IMR-90 (cell line): Measurements from ENCODE around the gene GPC6. TPM values are rescaled to one million over a fixed set of nuclear protein-coding genes. Genes with fewer than 3 reads are reported as not detected.

Source experiments
- ATAC-seq: fragments of 200-7000 bp; cut with Tn5 transposase; 2 replicates; pipeline ENCODE4 v1.9.1; 2020; ENCODE audit warnings: low read depth, mild to moderate bottlenecking, moderate library complexity
- BruUV-seq: library from RNA; stranded (reverse); fragments of 400-500 nt; replicated peaks from 2 replicates; lab custom pipeline; 2021; lab: Mats Ljungman, UMichigan
- CTCF ChIA-PET: fragments of 300-600 bp; formaldehyde crosslinking; extraction: SDS; loops from one replicate; lab custom pipeline; 2021; ENCODE audit warnings: antibody characterized with exemption; lab: Yijun Ruan, JAX
- POLR2A ChIA-PET: fragments of 300-600 bp; sonication (Branson Sonifier 250); formaldehyde crosslinking; loops from one replicate; lab custom pipeline; 2022; ENCODE audit warnings: antibody characterized with exemption; ENCODE audit not compliant: unreplicated experiment; lab: Charles Lee
- DNase-seq: peaks from one replicate; pipeline ENCODE4 v3.0.0; 2013
- H2AFZ ChIP-seq: replicated peaks from 2 replicates; pipeline ENCODE3; 2013; ENCODE audit warnings: low read length, mild to moderate bottlenecking; ENCODE audit not compliant: poor library complexity
- H2AK5ac ChIP-seq: 2 replicates; pipeline ENCODE4 v1.6.1; 2013; ENCODE audit warnings: low read depth, low read length, inconsistent platforms
- H2AK9ac ChIP-seq: replicated peaks from 2 replicates; pipeline ENCODE3; 2013; ENCODE audit warnings: mild to moderate bottlenecking, low read depth, low read length, moderate library complexity; ENCODE audit not compliant: poor library complexity
- H2BK120ac ChIP-seq: 2 replicates; pipeline ENCODE4 v1.6.1; 2013; ENCODE audit warnings: low read depth, low read length, inconsistent platforms
- H2BK15ac ChIP-seq: 3 replicates; pipeline ENCODE4 v1.6.1; 2013; ENCODE audit warnings: low read depth, low read length, inconsistent platforms
- H2BK20ac ChIP-seq: 2 replicates; pipeline ENCODE4 v1.6.1; 2013; ENCODE audit warnings: low read depth, mild to moderate bottlenecking, inconsistent platforms, low read length, moderate library complexity
- H2BK5ac ChIP-seq: 2 replicates; pipeline ENCODE4 v1.6.1; 2013; ENCODE audit warnings: mild to moderate bottlenecking, low read depth, low read length, inconsistent platforms; ENCODE audit not compliant: poor library complexity, severe bottlenecking
- H3K14ac ChIP-seq: replicated peaks from 2 replicates; pipeline ENCODE4 v1.6.1; 2013; ENCODE audit warnings: low read depth, low read length, inconsistent platforms
- H3K18ac ChIP-seq: 2 replicates; pipeline ENCODE4 v1.6.1; 2013; ENCODE audit warnings: low read depth, low read length, control low read depth
- H3K23ac ChIP-seq: 2 replicates; pipeline ENCODE4 v1.6.1; 2013; ENCODE audit warnings: low read depth, low read length, inconsistent platforms
- H3K27ac ChIP-seq: 2 replicates; pipeline ENCODE4 v1.5.1; 2013; ENCODE audit warnings: mild to moderate bottlenecking, control low read depth, low read length; ENCODE audit not compliant: insufficient read depth
- H3K27me3 ChIP-seq: 2 replicates; pipeline ENCODE4 v1.6.1; 2013; ENCODE audit warnings: low read length; ENCODE audit not compliant: control insufficient read depth, insufficient read depth
- H3K36me3 ChIP-seq: 2 replicates; pipeline ENCODE4 v1.6.1; 2013; ENCODE audit warnings: low read length, mixed read lengths; ENCODE audit not compliant: control insufficient read depth, insufficient read depth
- H3K4ac ChIP-seq: 2 replicates; pipeline ENCODE4 v1.6.1; 2013; ENCODE audit warnings: low read depth, low read length, inconsistent platforms
- H3K4me1 ChIP-seq: 2 replicates; pipeline ENCODE4 v1.6.1; 2013; ENCODE audit warnings: low read length, mixed read lengths; ENCODE audit not compliant: control insufficient read depth, insufficient read depth
- H3K4me2 ChIP-seq: 2 replicates; pipeline ENCODE4 v1.6.1; 2013; ENCODE audit warnings: low read depth, mild to moderate bottlenecking, control low read depth, low read length, moderate library complexity
- H3K4me3 ChIP-seq: 2 replicates; pipeline ENCODE4 v1.5.1; 2013; ENCODE audit warnings: low read depth, mild to moderate bottlenecking, control low read depth, low read length, moderate library complexity; ENCODE audit not compliant: insufficient read depth
- H3K56ac ChIP-seq: 2 replicates; pipeline ENCODE4 v1.6.1; 2013; ENCODE audit warnings: low read length, inconsistent platforms; ENCODE audit not compliant: insufficient read depth; ENCODE audit errors: extremely low read depth
- H3K79me1 ChIP-seq, 2 experiments: 2 replicates each; pipeline ENCODE4 v1.6.1; 2013; ENCODE audit warnings: low read length in 2 of 2, inconsistent platforms in 1 of 2, low read depth in 1 of 2
- H3K9ac ChIP-seq: 2 replicates; pipeline ENCODE4 v1.6.1; 2013; ENCODE audit warnings: low read depth, low read length, control low read depth
- H3K9me1 ChIP-seq: 2 replicates; pipeline ENCODE4 v1.6.1; 2013; ENCODE audit warnings: low read length, inconsistent platforms; ENCODE audit not compliant: insufficient read depth
- H3K9me3 ChIP-seq: 2 replicates; pipeline ENCODE4 v1.6.1; 2013; ENCODE audit warnings: low read length; ENCODE audit not compliant: control insufficient read depth, insufficient read depth
- H4K20me1 ChIP-seq: 2 replicates; pipeline ENCODE4 v1.6.1; 2013; ENCODE audit warnings: low read length, inconsistent platforms; ENCODE audit not compliant: insufficient read depth
- H4K5ac ChIP-seq: 2 replicates; pipeline ENCODE4 v1.6.1; 2013; ENCODE audit warnings: mild to moderate bottlenecking, low read depth, low read length, control low read depth
- H4K8ac ChIP-seq, 2 experiments: 2 replicates each; pipeline ENCODE4 v1.6.1; 2013; ENCODE audit warnings: low read depth in 2 of 2, low read length in 2 of 2, control low read depth in 1 of 2, inconsistent platforms in 1 of 2
- H4K91ac ChIP-seq: 2 replicates; pipeline ENCODE4 v1.6.1; 2013; ENCODE audit warnings: low read depth, low read length, inconsistent platforms; ENCODE audit not compliant: insufficient read depth
- CEBPB ChIP-seq: IDR thresholded peaks from 2 replicates; pipeline ENCODE4 v1.6.1; 2012; ENCODE audit warnings: low read depth, low read length, improper control_type of control experiment
- ELK1 ChIP-seq: fragments of 150-350 bp; IDR thresholded peaks from 2 replicates; pipeline ENCODE4 v1.6.1; 2016; ENCODE audit warnings: low read depth, mild to moderate bottlenecking, low read length, moderate library complexity, borderline replicate concordance
- RCOR1 ChIP-seq: IDR thresholded peaks from 2 replicates; pipeline ENCODE4 v1.6.1; 2012; ENCODE audit warnings: mild to moderate bottlenecking, low read length, improper control_type of control experiment; ENCODE audit not compliant: insufficient replicate concordance
- RFX5 ChIP-seq: IDR thresholded peaks from 2 replicates; pipeline ENCODE4 v1.8.0; 2012; ENCODE audit warnings: low read depth, mild to moderate bottlenecking, low read length, moderate library complexity
- dilution Hi-C: fragments of 300-500 bp; cut with HindIII; formaldehyde crosslinking; loops from one replicate; pipeline ENCODE4 v1.14.3; 2018; ENCODE audit warnings: low sequenced_read_pairs; ENCODE audit not compliant: unreplicated experiment
- in situ Hi-C: fragments of 300-500 bp; cut with MboI; formaldehyde crosslinking; loops from 3 replicates; pipeline ENCODE4 v1.14.3; 2019; ENCODE audit warnings: low sequenced_read_pairs, inconsistent platforms, mixed read lengths
- intact Hi-C: fragments of 100-400 bp; cut with micrococcal nuclease; formaldehyde crosslinking; loops from 2 replicates; pipeline ENCODE4 v1.10.0; 2022
- polyA plus RNA-seq, 3 experiments: library from polyadenylated mRNA; depleted of rRNA; stranded (reverse); fragments of >200 nt; gene quantifications; 2 replicates each; pipeline ENCODE4 v1.2.3, GENCODE V29; 2012; ENCODE audit warnings: low replicate concordance in 1 of 3
- total RNA-seq: library from RNA; depleted of rRNA; stranded (reverse); fragments of >200 nt; gene quantifications from 2 replicates; pipeline ENCODE4 v1.2.3, GENCODE V29; 2012

Gene GPC6
- total and polyA plus RNA-seq, 2 of the 4 experiments (the other 2 are of a cell fraction): 14.9 to 39.4 TPM

- H2AK9ac ChIP-seq: no peak overlapping the region
- H4K91ac ChIP-seq: no peak overlapping the region
- intact Hi-C loops: no loop called here
- H2BK20ac ChIP-seq: no peak overlapping the region
- BruUV-seq: no TSS peak
- peak; percentile 82 for TF ChIP-seq CEBPB
- TF ChIP-seq RFX5: no peak
- no peak for TF ChIP-seq ELK1
- TF ChIP-seq RCOR1: no peak
- no peak overlapping the region for H2AFZ ChIP-seq
- H3K79me1 ChIP-seq: no peaks in the 10 kb centered on the region
- ChIA-PET POLR2A (no interaction called here), CTCF (no interaction called here)
- no peak overlapping the region for H4K8ac ChIP-seq
- H3K14ac ChIP-seq: no peak overlapping the region
- ATAC-seq (no peak), DNase-seq (no peak)
- H3K18ac ChIP-seq: no peak overlapping the region
- H3K27ac ChIP-seq: no peak overlapping the region
- H4K5ac ChIP-seq: no peak overlapping the region
- no peaks in the 10 kb centered on the region for H3K9me1 ChIP-seq
- H3K23ac ChIP-seq: no peak overlapping the region
- dilution Hi-C loops: no loop called here
- H3K27me3 ChIP-seq: no peaks in the 10 kb centered on the region
- H3K4me2 ChIP-seq: no peak overlapping the region
- H2AK5ac ChIP-seq: no peak overlapping the region
- H3K56ac ChIP-seq: no peak overlapping the region
- no peak overlapping the region for H2BK15ac ChIP-seq
- H2BK120ac ChIP-seq: no peak overlapping the region
- H3K4me3 ChIP-seq: no peak overlapping the region
- no peak overlapping the region for H2BK5ac ChIP-seq
- in situ Hi-C loops: no loop called here
- H3K4me1 ChIP-seq: no peaks in the 10 kb centered on the region
- no peak overlapping the region for H3K4ac ChIP-seq
- H3K9ac ChIP-seq: no peak overlapping the region
- no peaks in the 10 kb centered on the region for H3K36me3 ChIP-seq
- H4K20me1 ChIP-seq: no peaks in the 10 kb centered on the region
- no peaks in the 10 kb centered on the region for H3K9me3 ChIP-seq
Observed at GRCh38 chr13:93621966-93622365, 395.4 kb downstream of the GPC6 start.
